Neutrophil (primary cell): ENCODE measurements around the gene RPLP2.

Experiments
- H3K27ac ChIP-seq: fragments of 200-600 bp; sonication (generic); 2 replicates; pipeline ENCODE4 v1.5.1; 2016; ENCODE audit warnings: mild to moderate bottlenecking, moderate library complexity
- H3K27me3 ChIP-seq: fragments of 200-600 bp; sonication (generic); 2 replicates; pipeline ENCODE4 v1.6.0; 2016; ENCODE audit warnings: mild to moderate bottlenecking
- H3K36me3 ChIP-seq: fragments of 200-600 bp; sonication (generic); 2 replicates; pipeline ENCODE4 v1.5.1; 2017
- H3K4me1 ChIP-seq, 2 experiments: fragments of 200-600 bp in 1 of 2; sonication (generic) in 1 of 2; 1 replicate in 1 of 2; 2 replicates in 1 of 2; pipeline versions ENCODE4 v1.5.1 to v1.6.1; 2013 to 2016; ENCODE audit warnings: low read depth in 1 of 2, low read length in 1 of 2, mild to moderate bottlenecking in 1 of 2, moderate library complexity in 1 of 2; ENCODE audit not compliant: control insufficient read depth in 1 of 2, insufficient read depth in 1 of 2
- H3K4me3 ChIP-seq, 2 experiments: fragments of 200-600 bp in 1 of 2; sonication (generic) in 1 of 2; 1 replicate in 1 of 2; 2 replicates in 1 of 2; pipeline ENCODE4 v1.5.1; 2013 to 2016; ENCODE audit warnings: low read depth in 1 of 2, low read length in 1 of 2, mild to moderate bottlenecking in 1 of 2, moderate library complexity in 1 of 2
- H3K9me3 ChIP-seq: fragments of 200-600 bp; sonication (generic); 2 replicates; pipeline ENCODE4 v1.5.1; 2016
- CTCF ChIP-seq: fragments of 200-600 bp; sonication (generic); IDR thresholded peaks from 2 replicates; pipeline ENCODE4 v1.5.1; 2016; ENCODE audit warnings: antibody characterized with exemption

RPLP2 gene

GRCh38 chr11:862081-862661, 52.4 kb downstream of the RPLP2 start:
- Histone ChIP-seq H3K36me3 (no peaks in the 10 kb centered on the region), H3K9me3 (no peaks in the 10 kb centered on the region), H3K27me3 (no peaks in the 10 kb centered on the region), H3K4me1 (no peaks in the 10 kb centered on the region), H3K4me3 (no peak overlapping the region), H3K27ac (no peak overlapping the region)
- TF ChIP-seq CTCF = no peak
